WI38 (cell line): ENCODE data around the gene GNA15.

Experiments used
- H3K4me3 ChIP-seq: 2 replicates; pipeline ENCODE4 v1.5.1; 2011; ENCODE audit warnings: low read depth, mild to moderate bottlenecking, control low read depth, low read length
- TF ChIP-seq, protein P1 (sequence below): IDR thresholded peaks from 2 replicates; pipeline ENCODE4 v1.5.1; 2012; ENCODE audit warnings: low read depth, mild to moderate bottlenecking, control low read depth, low read length

Gene GNA15

GRCh38 chr19:3109491-3109890 lies 26.3 kb upstream of the GNA15 start:
- no peak overlapping the region for H3K4me3 ChIP-seq
- TF ChIP-seq, protein P1, sequence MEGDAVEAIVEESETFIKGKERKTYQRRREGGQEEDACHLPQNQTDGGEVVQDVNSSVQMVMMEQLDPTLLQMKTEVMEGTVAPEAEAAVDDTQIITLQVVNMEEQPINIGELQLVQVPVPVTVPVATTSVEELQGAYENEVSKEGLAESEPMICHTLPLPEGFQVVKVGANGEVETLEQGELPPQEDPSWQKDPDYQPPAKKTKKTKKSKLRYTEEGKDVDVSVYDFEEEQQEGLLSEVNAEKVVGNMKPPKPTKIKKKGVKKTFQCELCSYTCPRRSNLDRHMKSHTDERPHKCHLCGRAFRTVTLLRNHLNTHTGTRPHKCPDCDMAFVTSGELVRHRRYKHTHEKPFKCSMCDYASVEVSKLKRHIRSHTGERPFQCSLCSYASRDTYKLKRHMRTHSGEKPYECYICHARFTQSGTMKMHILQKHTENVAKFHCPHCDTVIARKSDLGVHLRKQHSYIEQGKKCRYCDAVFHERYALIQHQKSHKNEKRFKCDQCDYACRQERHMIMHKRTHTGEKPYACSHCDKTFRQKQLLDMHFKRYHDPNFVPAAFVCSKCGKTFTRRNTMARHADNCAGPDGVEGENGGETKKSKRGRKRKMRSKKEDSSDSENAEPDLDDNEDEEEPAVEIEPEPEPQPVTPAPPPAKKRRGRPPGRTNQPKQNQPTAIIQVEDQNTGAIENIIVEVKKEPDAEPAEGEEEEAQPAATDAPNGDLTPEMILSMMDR: no peak

GRCh38 chr19:3110126-3110825 lies 25.6 kb upstream of the GNA15 start:
- TF ChIP-seq, protein P1: no peak
- no peak overlapping the region for H3K4me3 ChIP-seq

DNA sequence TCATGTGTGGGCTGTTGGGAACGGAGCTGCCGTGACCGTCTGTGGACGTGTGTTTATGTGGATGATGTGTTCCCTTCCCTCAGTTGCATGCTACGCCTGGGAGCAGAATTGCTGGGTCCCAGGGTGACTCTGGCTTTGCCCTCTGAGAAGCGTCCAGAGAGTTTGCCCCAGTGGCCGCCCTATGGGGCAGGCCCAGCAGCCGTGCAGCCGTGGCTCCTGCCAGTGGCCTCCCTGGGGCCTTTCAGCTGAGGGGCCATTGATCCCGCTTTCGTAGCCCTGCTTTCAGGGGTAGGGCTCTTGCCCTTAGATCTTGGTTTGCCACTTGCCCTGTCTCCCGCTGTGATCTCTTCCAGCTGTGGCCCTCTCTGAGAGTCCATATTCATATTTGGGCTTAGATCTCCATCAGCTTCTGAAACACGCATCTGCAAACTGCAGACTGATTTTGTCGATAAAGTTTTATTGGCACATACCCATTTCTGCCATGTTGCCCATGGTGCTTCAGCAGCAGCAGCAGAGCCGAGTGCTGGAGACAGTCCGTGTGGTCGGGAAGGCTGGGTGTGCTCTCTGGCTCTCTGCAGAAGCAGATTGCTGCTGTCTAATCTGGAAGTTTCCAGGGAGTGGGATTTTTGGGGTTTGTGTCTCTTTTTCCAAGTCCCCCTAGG lies 24.1 kb upstream of the GNA15 start:
- TF ChIP-seq, protein P1: no peak
- H3K4me3 ChIP-seq: no peak overlapping the region

GRCh38 chr19:3112375-3113099 lies 23.3 kb upstream of the GNA15 start:
- no peak overlapping the region for H3K4me3 ChIP-seq
- TF ChIP-seq, protein P1: no peak

DNA sequence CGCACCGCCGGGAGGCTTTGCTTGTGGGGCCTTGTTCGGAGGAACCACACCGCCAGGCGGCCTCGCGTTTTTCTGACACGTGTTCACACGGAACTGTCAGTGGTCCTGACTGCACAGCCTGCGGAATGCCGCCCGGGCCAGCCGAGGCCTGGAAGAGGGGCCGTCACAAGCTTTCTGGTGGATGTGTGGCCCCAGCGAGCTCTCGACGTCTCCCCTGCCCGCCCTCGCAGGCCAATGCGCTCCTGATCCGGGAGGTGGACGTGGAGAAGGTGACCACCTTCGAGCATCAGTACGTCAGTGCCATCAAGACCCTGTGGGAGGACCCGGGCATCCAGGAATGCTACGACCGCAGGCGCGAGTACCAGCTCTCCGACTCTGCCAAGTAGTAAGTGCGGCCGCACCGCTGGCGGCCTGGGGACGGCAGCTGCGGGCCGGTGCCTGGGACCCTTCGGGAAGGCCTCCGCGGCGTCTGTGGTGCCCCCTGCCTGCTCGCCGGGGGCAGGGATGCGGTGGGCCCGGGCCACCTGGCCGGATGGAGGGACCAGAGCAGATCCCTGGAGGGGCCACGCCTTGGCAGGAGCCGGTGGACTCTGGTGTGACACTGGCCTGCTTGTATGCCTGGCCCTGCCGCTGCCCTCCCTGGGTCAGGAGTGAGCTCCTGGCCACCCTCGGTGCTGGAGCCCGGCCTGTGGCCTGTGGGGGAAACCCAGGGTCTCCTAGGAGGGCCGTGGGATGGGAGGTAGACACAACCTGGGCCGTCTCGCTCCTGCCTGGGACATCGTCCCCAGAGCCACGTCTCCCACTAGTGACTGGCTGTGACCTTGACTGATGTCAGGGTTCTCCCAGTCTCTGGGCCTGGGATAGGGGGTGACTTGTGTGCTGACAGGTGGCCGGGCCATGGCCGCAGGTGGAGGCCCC lies 22.5 kb upstream of the GNA15 start:
- TF ChIP-seq, protein P1: no peak

GRCh38 chr19:3114018-3114726 lies 21.7 kb upstream of the GNA15 start:
- TF ChIP-seq, protein P1: no peak
- H3K4me3 ChIP-seq: no peak overlapping the region

More for the DNA sequence above, 22.5 kb upstream of the GNA15 start:
- no peak overlapping the region for H3K4me3 ChIP-seq
